Body of pancreas (tissue), 4 donors: ENCODE results near the gene BTBD8.

Experiments used
- POLR2A ChIP-seq, 3 donors: fragments of 450-650 bp; IDR thresholded peaks; one replicate each; pipeline ENCODE4 v1.6.1; 2016; ENCODE audit warnings: antibody characterized with exemption in 3 of 3, mild to moderate bottlenecking in 2 of 3
- TF ChIP-seq, protein P1 (sequence below), 7 experiments: fragments of 450-650 bp in 4 of 7; fragments of 200-600 bp in 3 of 7; sonication (generic) in 3 of 7; IDR thresholded peaks; one replicate each; pipeline ENCODE4 v1.5.1; 2016 to 2019; ENCODE audit warnings: antibody characterized with exemption in 7 of 7

- TF ChIP-seq, protein P1, sequence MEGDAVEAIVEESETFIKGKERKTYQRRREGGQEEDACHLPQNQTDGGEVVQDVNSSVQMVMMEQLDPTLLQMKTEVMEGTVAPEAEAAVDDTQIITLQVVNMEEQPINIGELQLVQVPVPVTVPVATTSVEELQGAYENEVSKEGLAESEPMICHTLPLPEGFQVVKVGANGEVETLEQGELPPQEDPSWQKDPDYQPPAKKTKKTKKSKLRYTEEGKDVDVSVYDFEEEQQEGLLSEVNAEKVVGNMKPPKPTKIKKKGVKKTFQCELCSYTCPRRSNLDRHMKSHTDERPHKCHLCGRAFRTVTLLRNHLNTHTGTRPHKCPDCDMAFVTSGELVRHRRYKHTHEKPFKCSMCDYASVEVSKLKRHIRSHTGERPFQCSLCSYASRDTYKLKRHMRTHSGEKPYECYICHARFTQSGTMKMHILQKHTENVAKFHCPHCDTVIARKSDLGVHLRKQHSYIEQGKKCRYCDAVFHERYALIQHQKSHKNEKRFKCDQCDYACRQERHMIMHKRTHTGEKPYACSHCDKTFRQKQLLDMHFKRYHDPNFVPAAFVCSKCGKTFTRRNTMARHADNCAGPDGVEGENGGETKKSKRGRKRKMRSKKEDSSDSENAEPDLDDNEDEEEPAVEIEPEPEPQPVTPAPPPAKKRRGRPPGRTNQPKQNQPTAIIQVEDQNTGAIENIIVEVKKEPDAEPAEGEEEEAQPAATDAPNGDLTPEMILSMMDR (IDR thresholded peaks at IDR 0.05), result no peak
- TF ChIP-seq POLR2A (IDR thresholded peaks at IDR 0.05), result no peak
Measured at GRCh38 chr1:92043621-92044020, 36.5 kb upstream of the BTBD8 start.
